HG03095 (cell line): ENCODE data around the gene NIN.

Experiments used
- ATAC-seq: cut with Tn5 transposase; IDR thresholded peaks from one replicate; pipeline ENCODE4 v1.9.1; 2021; ENCODE audit warnings: moderate library complexity; ENCODE audit not compliant: unreplicated experiment

NIN gene

GRCh38 chr14:50795142-50795541 lies 35.8 kb downstream of the NIN start:
- ATAC-seq = no peak

DNA sequence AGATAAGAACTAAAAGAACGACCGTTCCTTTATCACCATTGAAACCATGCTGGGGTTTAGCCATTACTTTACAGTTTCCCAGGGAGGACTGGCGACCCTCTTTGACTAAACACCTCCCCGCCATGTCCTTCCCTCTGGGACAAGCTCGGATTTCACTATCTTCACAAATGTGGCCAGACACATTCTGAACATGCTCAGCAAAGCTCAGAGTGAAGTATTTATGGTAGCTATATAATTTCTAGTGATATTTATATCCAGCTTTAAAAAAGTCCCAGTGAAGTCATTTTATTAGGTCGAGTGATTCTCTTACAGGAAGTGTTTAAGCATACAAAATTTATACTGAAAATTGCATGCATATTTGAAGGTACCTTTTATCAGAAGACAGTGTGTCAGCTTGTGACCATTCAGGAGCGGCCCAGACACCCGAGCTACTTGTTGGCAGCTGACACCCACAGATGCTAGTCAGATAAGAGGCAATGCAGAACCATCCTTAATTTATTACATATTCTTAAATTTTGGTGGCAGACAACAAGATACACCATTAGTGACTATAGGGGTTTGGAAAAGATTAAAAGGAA lies 36.8 kb downstream of the NIN start:
- ATAC-seq = no peak

DNA sequence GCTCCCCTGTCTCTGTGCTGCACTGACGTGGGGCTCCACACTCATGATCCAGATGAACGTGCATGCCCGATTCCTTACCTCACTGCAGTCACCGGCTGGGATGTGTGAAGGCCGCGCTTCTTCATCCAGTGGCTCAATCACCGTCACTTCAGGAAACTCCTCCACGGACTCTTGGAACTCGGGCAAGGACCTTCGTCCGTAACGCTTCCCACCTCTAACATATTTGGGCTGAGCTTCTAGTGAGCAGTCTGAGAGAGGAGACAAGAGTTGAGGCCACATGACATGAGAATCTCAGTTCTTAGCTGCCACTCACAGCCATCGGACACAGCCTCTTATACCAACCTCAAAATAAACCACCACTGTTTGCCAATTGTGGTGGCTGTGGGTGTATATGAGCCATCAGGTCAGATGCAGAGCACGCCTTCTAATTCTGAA lies 38.3 kb downstream of the NIN start:
- no peak for ATAC-seq

GRCh38 chr14:50792051-50792477 lies 38.9 kb downstream of the NIN start:
- no peak for ATAC-seq

DNA sequence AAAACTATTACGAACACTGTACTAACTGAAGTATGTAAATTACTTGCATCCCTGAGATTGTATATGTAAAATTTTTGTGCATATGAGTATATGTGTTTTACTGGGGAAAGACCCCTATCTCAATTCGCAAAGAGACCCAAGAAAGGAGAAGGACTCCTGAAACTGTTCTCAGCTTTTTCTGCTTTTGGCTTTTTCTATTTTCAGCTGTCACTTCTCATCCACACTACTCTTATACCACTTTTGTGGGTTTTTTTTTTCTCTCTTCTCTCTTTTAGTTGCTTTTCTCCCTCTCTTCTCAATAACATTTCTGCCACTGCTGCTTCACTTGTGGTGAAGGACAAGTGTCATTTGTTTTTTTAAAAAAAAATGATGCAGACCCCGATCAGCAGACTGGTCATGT lies 39.8 kb downstream of the NIN start:
- ATAC-seq = peak; percentile 30

DNA sequence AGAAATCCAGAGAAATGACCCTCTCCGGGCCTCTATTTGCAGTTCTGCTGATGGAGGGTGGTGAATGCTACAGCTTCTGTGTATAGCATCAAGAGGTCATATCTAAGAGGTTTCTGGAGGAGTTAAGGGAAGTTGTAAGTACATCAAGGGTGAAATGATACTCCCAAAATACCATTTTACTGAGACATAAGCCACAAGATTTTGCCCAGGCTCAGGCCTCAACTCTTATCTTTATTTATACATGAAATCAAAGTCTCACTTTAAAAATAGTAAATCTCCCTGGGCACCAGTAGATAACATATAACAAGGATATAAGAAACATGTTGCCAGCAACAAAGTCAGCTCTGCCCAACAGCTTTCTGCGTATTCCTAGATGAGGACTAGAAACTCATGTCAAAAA lies 40.4 kb downstream of the NIN start:
- no peak for ATAC-seq

DNA sequence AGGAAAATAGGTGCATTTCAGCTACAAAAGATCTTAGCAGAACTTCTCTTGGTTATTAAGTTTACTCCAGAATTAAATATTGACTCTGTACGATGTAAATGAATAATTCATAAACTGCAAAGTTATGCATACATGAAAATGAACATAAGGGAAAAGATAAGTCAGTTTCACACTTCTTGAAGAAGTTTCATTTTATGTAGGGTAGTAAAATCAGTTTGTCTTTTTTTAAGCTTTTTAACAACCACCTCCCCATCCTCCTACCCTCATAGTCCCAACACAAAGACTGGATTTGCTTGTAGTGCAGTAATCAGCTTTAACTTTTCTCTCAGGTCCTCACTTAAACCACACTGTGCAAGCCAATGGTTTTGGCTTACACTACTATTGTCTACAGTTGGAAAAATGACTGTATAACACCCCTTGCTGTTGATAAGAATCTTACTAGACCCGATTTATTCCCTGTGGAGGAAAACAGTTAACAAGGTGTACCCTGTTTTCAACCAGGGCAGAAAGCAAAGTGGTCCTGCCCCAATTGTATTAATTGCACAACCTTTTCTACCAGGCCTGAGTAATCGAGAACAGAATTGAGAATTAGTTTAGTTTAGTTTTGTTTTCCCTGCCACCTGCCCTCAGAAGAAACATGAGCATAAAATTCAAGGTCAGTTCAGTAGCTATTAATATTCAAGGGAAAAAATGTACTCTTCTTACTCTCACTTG lies 44.1 kb downstream of the NIN start:
- no peak for ATAC-seq

GRCh38 chr14:50785457-50786063 lies 45.4 kb downstream of the NIN start:
- ATAC-seq = no peak

DNA sequence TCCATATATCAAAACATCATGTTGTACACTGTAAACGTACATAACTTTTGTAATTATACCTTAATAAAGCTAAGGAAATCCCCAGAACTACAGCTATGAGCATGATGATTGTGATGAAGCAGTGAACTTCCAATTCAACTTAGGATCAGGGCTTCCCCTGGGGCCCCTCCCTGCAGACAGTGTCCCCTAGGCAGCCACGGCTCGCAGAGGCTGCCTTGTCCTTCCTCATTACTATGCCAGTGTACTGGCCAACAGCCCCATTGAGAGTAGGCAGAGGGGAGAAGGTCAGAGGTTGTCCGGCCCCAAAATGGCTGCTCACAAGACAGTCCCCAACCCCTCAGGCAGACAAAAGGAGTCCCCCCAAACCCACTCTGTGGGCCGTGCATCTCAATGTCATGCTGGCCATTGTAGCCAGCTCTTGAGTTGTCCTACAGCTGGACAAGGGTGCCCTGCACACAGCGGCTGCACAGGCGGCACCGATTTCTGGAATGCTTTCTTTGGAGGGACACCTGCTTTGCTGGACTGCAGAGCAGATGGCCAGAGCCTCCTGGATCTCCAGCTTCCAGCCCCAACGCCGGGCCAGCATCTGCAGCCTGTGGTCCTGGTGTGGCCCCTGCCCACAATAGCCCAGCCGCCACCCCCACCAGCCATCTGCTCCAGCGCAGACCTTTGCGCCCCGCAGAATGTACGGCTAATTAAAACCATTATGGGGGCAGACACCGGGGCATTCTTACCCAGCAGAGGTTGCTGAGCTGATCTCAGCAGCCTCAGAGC lies 46.1 kb downstream of the NIN start:
- no peak for ATAC-seq

GRCh38 chr14:50783563-50783962 lies 47.4 kb downstream of the NIN start:
- ATAC-seq = no peak

GRCh38 chr14:50780393-50780792 lies 50.6 kb downstream of the NIN start:
- ATAC-seq = no peak

GRCh38 chr14:50778721-50779483 lies 52.1 kb downstream of the NIN start:
- no peak for ATAC-seq

- no peak for ATAC-seq
Observed at GRCh38 chr14:50776522-50776921, 54.4 kb downstream of the NIN start.

- ATAC-seq = no peak
Observed at GRCh38 chr14:50775357-50775756, 55.6 kb downstream of the NIN start.

DNA sequence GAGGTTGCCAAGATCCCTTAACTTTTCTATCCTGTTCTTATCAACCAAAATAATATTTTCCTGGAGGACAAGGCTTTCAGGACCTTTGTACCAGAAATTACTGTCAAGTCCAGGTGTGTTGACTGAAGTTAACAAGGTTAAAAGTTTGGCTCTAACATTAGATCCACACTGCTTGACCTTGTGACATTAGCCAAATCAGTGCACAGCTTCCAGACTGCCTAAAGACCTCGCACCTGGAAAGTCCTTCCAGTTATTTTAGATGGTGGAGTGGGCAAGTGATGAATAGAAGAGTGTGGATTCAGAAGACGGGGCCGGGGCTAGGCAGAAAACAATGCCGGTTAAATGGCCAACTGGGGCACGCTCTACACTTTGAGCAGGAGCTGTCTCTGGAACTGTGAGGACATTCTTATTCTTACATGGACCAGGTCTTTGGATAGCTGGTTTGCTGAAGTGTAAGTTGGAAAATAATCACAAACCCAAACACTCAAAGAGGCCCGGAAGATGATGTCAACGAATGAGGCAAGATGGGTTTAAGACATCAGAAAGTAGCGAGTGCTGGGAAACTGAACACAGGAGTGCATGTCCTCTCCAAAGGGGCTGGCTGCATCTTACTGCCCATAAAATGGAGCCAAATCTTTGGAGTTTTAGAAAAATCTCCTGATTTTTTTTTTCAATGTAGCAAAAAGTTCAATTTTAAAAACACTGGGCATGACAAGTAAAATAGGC lies 56.3 kb downstream of the NIN start:
- no peak for ATAC-seq

- no peak for ATAC-seq
Observed at GRCh38 chr14:50773632-50774541, 57.1 kb downstream of the NIN start.

- ATAC-seq = no peak
Observed at GRCh38 chr14:50772412-50772811, 58.5 kb downstream of the NIN start.

- ATAC-seq = no peak
Observed at GRCh38 chr14:50770586-50770985, 60.4 kb downstream of the NIN start.

GRCh38 chr14:50769863-50770500 lies 61.0 kb downstream of the NIN start:
- ATAC-seq = no peak
